Motor neuron (in vitro differentiated cells): ENCODE measurements around the gene GLTP. TPM values are rescaled to one million over a fixed set of nuclear protein-coding genes. Genes with fewer than 3 reads are reported as not detected.

Experiments used
- ATAC-seq, 8 experiments: fragments of 200-7000 bp; cut with Tn5 transposase; replicated peaks in 6 of 8; 2 replicates each; pipeline ENCODE4 v1.8.0; 2021; ENCODE audit warnings: mild to moderate bottlenecking in 8 of 8, moderate library complexity in 8 of 8
- H3K27ac ChIP-seq, 2 donors: fragments of 250-450 bp; sonication (Bioruptor Pico); 2 replicates each; pipeline ENCODE4 v1.9.0; 2021; ENCODE audit warnings: antibody characterized with exemption in 2 of 2, mild to moderate bottlenecking in 2 of 2, moderate library complexity in 1 of 2
- H3K4me1 ChIP-seq, 2 donors: fragments of 250-450 bp; sonication (Bioruptor Pico); replicated peaks in 1 of 2; 2 replicates each; pipeline ENCODE4 v1.6.1; 2021; ENCODE audit warnings: antibody characterized with exemption in 2 of 2, mild to moderate bottlenecking in 2 of 2, moderate library complexity in 1 of 2
- H3K4me3 ChIP-seq, 5 donors: fragments of 250-450 bp; sonication (Bioruptor Pico); 2 replicates each; pipeline ENCODE4 v1.9.0; 2021; ENCODE audit warnings: antibody characterized with exemption in 5 of 5, mild to moderate bottlenecking in 5 of 5, moderate library complexity in 4 of 5
- WGBS, 10 experiments: fragments of 450-650 bp; shearing (Covaris generic); methylation state at CpG; one replicate each; pipeline ENCODE4 v1.0.0; 2022; 5-methylcytosine and 5-hydroxymethylcytosine counted together
- in situ Hi-C, 9 experiments: fragments of 400-800 bp; cut with MboI; loops; one replicate each; pipeline ENCODE4 v1.15.0; 2021; ENCODE audit warnings: low sequenced_read_pairs in 9 of 9, low pct_unique_long_range_greater_than_20kb in 2 of 9; ENCODE audit not compliant: unreplicated experiment in 9 of 9
- total RNA-seq, 8 experiments: library from RNA; unstranded; fragments of 300-600 nt; gene quantifications; 2 replicates each; pipeline versions ENCODE4 v1.2.3 to v1.2.4, GENCODE V29; 2022

The GLTP gene
- total RNA-seq, 8 experiments from 2014 or later: 11.7 to 36.2 (median 17.6) TPM

- 0% methylated on average over 1 of the region's 4 CpGs; no CpG with 5 or more reads in 9 of the 10 experiments for WGBS, 10 experiments
- in situ Hi-C loops: loop anchor here in 2 of 9 experiments (25.0 kb wide), 1 partner anchor 296 kb away; no protein-coding TSS in a partner anchor
- Histone ChIP-seq H3K4me1 (peaks cover 6 to 9% of the 10 kb centered on the region in 2 donors), H3K27ac (no peak overlapping the region), H3K4me3 (no peak overlapping the region)
- ATAC-seq: no peak
These were observed 3.1 kb upstream of the GLTP start for GRCh38 chr12:109883461-109883860.

DNA sequence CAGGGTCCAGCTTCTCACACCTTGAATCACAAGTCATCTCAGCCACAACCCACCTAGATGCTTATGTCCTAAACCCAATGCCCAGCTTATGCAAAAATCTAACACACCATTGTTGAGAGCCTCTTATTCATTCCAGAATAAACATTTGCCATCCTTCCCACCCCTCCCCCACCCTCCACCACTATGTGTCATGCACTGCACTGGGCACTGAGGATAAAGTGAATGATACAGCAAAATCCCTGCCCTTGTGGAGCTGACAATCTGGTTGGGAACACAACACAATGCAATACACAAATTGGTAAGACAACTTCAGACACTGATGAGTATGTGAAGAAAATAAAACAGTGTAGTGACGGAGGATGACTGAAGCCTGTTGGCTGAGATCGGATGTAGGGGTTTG, 1.4 kb upstream of the GLTP start:
- in situ Hi-C loops: loop anchor here in 2 of 9 experiments (25.0 kb wide), 1 partner anchor 294 kb away; no protein-coding TSS in a partner anchor
- no peak for ATAC-seq
- 87 to 100% (median 100%) methylated on average over 1 to 2 of the region's 2 CpGs; no CpG with 5 or more reads in 6 of the 10 experiments for WGBS, 10 experiments

DNA sequence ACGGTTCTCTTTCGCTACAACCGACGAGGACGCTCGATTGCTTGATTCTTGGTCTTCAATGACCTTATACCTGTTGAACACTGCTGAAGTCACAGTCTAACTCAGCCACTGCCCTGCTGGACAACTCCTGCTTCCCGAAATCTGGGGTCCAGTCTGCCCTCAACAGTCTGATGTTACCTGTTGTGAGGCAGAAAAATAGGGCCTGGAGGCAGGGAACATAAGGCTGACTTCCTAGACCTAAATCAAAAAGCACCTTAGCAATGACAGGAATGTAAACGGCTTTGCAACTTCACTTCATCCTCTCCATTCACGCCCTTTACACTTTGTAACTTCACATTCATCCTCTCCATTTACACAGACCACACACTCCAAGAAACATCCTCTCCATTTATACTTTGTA, 597 bp upstream of the GLTP start:
- in situ Hi-C loops: loop anchor here in 2 of 9 experiments (25.0 kb wide), 1 partner anchor 294 kb away; no protein-coding TSS in a partner anchor
- peak in 6 of 8 experiments; percentile 1 to 3 (median 2) for ATAC-seq
- H3K27ac ChIP-seq: no peak overlapping the region

More for the DNA sequence above, 1.4 kb upstream of the GLTP start:
- no peak overlapping the region for H3K27ac ChIP-seq
- H3K4me3 ChIP-seq: no peak overlapping the region
- peaks cover 6 to 16% of the 10 kb centered on the region in 2 donors for H3K4me1 ChIP-seq

DNA sequence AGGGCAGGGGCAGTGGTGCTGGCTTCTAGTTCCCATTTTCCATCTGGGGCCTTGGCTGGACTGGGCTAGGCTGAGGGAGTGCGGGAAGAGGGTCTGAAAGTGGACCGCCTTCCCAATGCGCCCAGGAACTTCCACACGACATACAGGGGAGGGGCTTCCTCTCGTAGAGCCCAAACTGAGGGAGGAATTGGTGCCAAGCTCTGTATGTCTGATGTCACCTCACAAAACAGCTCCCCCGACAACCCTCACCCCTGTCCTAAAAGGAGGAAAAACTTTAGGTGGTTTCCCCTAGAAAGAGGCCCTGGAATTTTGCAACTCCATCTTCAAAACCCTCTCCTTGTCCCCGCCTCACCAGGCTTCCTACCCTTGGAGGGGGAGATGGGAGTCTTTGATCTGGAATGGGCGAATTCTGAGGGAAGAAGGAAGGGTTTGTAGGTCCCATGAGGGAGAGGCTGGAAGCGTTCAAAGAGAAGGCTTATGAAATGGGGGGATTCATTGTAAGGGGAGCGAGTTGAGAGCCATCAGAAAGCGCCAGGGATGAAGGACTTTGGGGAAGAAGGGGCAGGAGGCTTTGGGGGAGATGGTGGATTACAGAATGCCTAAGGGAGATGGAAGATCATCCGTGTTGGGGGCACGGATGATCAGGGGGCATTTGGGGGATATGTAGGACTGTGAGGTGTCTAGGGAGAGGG, 844 bp downstream of the GLTP start:
- in situ Hi-C loops: loop anchor here in 2 of 9 experiments (25.0 kb wide), 1 partner anchor 292 kb away; no protein-coding TSS in a partner anchor
- Histone ChIP-seq H3K4me1 (peaks cover 6 to 16% of the 10 kb centered on the region in 2 donors), H3K4me3 (peak overlapping the region; percentile 59 to 89 (median 70)), H3K27ac (peak overlapping the region in 1 of 2 donors; percentile 57)
- 0 to 33% (median 0%) methylated on average over 1 to 9 of the region's 13 CpGs; no CpG with 5 or more reads in 3 of the 10 experiments for WGBS, 10 experiments
- no peak for ATAC-seq

More for the DNA sequence above, 597 bp upstream of the GLTP start:
- H3K4me3 ChIP-seq: peak overlapping the region; percentile 59 to 89 (median 70)
- 0 to 23% (median 9%) methylated on average over 1 to 5 of the region's 9 CpGs; no CpG with 5 or more reads in 2 of the 10 experiments for WGBS, 10 experiments
- peaks cover 6 to 16% of the 10 kb centered on the region in 2 donors for H3K4me1 ChIP-seq

- in situ Hi-C loops: loop anchor here in 2 of 9 experiments (25.0 kb wide), 1 partner anchor 291 kb away; no protein-coding TSS in a partner anchor
- no peak for ATAC-seq
- Histone ChIP-seq H3K4me1 (peaks cover 6 to 16% of the 10 kb centered on the region in 2 donors), H3K27ac (no peak overlapping the region), H3K4me3 (peak overlapping the region; percentile 59 to 89 (median 70))
- 50 to 100% (median 63%) methylated on average over 1 to 7 of the region's 7 CpGs; no CpG with 5 or more reads in 4 of the 10 experiments for WGBS, 10 experiments
These were observed 1.6 kb downstream of the GLTP start for GRCh38 chr12:109878749-109879148.

DNA sequence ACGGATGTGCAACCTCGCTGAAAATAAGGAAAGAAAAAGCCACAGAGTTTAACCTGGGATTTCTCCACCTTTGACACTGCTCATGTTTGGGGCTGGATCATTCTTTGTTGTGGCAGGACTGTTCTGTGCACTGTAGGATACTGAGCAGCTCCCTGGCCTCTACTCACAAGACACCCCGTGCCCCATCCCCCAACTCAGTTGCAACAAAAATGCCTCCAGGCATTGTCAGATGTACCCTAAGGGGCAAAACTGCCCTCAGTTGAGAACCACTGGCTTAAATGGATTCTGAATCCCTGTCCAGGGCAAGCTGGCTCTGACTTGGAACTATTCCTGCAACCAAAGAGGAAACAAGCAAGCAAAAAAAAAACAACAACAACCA, 2.1 kb downstream of the GLTP start:
- ATAC-seq: no peak
- no peak overlapping the region for H3K4me3 ChIP-seq
- peaks cover 6 to 16% of the 10 kb centered on the region in 2 donors for H3K4me1 ChIP-seq
- 67 to 100% (median 78%) methylated on average over 1 to 3 of the region's 3 CpGs; no CpG with 5 or more reads in 6 of the 10 experiments for WGBS, 10 experiments
- in situ Hi-C loops: loop anchor here in 2 of 9 experiments (25.0 kb wide), 1 partner anchor 291 kb away; no protein-coding TSS in a partner anchor
- H3K27ac ChIP-seq: no peak overlapping the region

DNA sequence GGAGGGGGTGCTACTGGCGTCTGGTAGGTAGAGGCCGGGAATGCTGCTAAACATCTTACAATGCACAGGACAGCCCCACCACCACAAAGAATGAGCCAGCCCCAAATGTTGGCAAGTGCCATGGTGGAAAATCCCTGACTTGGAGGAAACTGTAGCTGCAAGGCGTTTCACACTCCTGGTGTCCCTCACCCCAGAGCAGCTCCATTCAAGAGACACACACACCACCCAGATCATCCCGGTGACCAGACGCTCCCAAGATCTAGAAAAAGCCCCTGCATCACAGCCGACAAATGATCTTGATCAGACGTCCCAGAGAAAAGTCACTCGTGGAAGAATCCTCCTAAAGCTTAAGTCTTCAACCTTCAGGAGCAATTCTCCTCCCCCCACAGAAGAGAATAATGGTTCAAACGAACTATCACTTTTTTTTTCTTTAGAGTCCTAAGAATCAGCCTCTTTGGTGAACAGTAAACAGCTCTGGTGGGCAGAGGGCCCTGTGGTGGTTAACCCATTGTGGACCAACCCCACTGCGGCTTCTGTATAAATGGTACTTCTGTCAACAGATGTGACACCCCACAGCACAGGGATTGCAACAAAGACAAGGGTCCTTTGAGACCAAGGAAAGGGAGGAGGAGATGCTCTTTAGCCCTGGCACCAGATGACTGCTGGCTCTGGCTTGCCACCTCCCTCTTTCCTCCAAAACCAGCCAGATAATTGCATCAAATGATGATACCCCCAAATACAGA, 2.7 kb downstream of the GLTP start:
- no peak overlapping the region for H3K4me3 ChIP-seq
- H3K4me1 ChIP-seq: peaks cover 6 to 16% of the 10 kb centered on the region in 2 donors
- in situ Hi-C loops: loop anchor here in 2 of 9 experiments (25.0 kb wide), 1 partner anchor 290 kb away; no protein-coding TSS in a partner anchor
- no peak overlapping the region for H3K27ac ChIP-seq
- 0 to 75% (median 40%) methylated on average over 1 to 6 of the region's 10 CpGs; no CpG with 5 or more reads in 4 of the 10 experiments for WGBS, 10 experiments
- no peak for ATAC-seq

DNA sequence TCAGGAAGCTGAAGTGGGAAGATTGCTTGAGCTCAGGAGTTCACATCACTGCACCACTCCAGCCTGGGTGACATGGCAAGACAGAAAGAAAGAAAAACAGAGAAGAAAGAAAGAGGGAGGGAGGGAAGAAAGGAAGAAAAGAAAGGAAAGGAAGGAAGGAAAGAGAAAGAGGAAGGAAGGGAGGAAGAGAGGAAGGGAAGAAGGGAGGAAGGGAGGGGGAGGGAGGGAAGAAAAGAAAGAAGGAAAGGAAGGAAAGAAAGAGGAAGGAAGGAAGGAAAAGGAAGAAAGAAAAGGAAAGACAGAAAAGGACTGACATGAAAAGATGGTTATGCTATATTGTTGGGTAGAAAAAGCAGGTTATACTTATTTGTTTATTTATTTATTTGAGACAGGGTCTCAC, 3.9 kb downstream of the GLTP start:
- in situ Hi-C loops: loop anchor here in 2 of 9 experiments (25.0 kb wide), 1 partner anchor 289 kb away; no protein-coding TSS in a partner anchor
- no peak for ATAC-seq
- H3K27ac ChIP-seq: no peak overlapping the region
- peaks cover 6 to 16% of the 10 kb centered on the region in 2 donors for H3K4me1 ChIP-seq
- H3K4me3 ChIP-seq: no peak overlapping the region

DNA sequence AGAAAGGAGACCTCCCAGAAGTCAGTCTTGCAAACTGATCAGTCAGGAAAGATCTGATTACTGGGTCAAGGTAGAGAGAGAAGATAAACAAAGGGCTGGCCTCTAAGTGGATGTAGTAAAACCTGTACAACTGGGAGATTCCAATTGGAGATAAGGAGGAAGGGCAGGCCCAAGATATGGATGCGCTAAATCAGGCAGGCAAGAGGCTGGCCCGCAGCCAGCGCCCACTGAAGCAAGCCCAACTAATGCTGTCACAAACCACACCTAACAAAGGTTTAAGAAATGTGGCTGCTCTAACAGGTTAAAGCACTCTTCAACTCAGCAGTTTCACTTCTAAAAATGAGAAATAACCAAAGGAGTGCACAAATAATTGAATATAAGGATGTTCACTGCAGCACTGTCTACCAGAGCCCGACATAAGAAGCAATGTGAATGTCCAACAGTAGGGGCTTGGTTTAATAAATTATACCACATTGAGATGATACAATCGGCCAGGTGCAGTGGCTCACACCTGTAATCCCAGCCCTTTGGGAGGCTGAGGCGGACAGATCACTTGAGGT, 4.7 kb downstream of the GLTP start:
- ATAC-seq: no peak
- Histone ChIP-seq H3K4me3 (no peak overlapping the region), H3K27ac (no peak overlapping the region), H3K4me1 (peaks cover 11 to 13% of the 10 kb centered on the region in 2 donors)
- WGBS, 10 experiments: 38 to 100% (median 88%) methylated on average over 1 to 6 of the region's 6 CpGs
- in situ Hi-C loops: loop anchor here in 2 of 9 experiments (25.0 kb wide), 1 partner anchor 288 kb away; no protein-coding TSS in a partner anchor

DNA sequence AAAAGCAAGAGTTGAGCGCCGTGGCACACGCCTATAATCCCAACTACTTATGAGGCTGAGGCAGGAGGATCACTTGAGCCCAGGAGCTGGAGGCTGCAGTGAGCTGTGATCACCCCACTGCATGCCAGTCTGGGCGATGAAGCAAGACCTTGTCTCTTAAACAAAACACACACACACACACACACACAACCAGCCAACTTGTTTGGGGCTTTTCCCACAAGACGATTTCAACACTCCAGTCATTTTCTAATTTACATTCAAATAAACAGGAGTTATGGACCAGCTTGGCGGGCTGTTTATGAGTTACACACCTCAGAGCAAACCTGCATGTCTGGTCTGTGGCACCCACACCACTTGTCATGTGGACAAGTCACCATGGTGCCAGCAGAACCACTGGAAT, 6.7 kb downstream of the GLTP start:
- H3K4me1 ChIP-seq: peaks cover 5 to 7% of the 10 kb centered on the region in 2 donors
- ATAC-seq: no peak
- no peak overlapping the region for H3K27ac ChIP-seq
- H3K4me3 ChIP-seq: no peak overlapping the region
- in situ Hi-C loops: no loop called here
- WGBS, 10 experiments: 75 to 100% (median 80%) methylated on average over 1 to 2 of the region's 6 CpGs; no CpG with 5 or more reads in 7 of the 10 experiments

- 64 to 100% (median 78%) methylated on average over 1 to 3 of the region's 7 CpGs; no CpG with 5 or more reads in 4 of the 10 experiments for WGBS, 10 experiments
- Histone ChIP-seq H3K4me1 (peaks cover 0 to 5% of the 10 kb centered on the region in 2 donors), H3K4me3 (no peak overlapping the region), H3K27ac (no peak overlapping the region)
- in situ Hi-C loops: no loop called here
- ATAC-seq: peak in 2 of 8 experiments; percentile 13 to 21
These were observed 8.6 kb downstream of the GLTP start for GRCh38 chr12:109871668-109872314.

DNA sequence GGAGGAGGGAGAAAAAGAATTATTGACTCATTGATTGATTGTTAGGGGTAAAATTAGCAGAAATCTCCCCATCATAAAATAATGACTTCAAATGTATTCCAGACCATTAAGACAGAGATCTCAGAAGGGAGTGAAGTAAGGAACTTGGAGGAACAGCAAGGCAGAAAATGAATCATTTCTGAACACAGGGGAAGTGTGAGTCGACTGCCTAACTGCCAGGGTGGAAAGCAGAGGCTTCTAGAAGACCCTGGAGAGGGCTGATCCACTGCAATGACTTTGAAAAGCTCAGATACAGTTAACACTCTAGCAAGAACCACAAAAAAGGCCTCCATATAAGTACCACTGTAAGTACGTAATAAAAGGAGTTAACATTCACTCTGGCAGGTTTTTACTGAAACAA, 9.7 kb downstream of the GLTP start:
- in situ Hi-C loops: no loop called here
- H3K4me1 ChIP-seq: peaks cover 0 to 5% of the 10 kb centered on the region in 2 donors
- no peak overlapping the region for H3K27ac ChIP-seq
- 0 to 100% (median 90%) methylated on average over 1 to 2 of the region's 2 CpGs; no CpG with 5 or more reads in 1 of the 10 experiments for WGBS, 10 experiments
- no peak overlapping the region for H3K4me3 ChIP-seq
- peak in 2 of 8 experiments; percentile 22 to 27 for ATAC-seq
